ENCODE data around the gene ADGRB3. TPM values are rescaled to one million over a fixed set of nuclear protein-coding genes. Genes with fewer than 3 reads are reported as not detected.

Gene ADGRB3
- total and polyA plus RNA-seq, 2 donors (not counting 3 experiments of a cell fraction or from before 2014, with no cell fraction given) = not detected

GRCh38 chr6:69294407-69294806, 659.3 kb downstream of the ADGRB3 start:
- CTCF ChIA-PET = no interaction called here
- no peaks in the 10 kb centered on the region for H3K9me1 ChIP-seq (replicated peaks; ENCODE audit: control insufficient read depth, extremely low read depth, insufficient read depth, low read length)
- TF ChIP-seq MAX (IDR thresholded peaks at IDR 0.05; ENCODE audit: insufficient read depth, insufficient read length) (no peak), EZH2 (IDR thresholded peaks at IDR 0.05; ENCODE audit: borderline replicate concordance, low read depth, low read length, severe bottlenecking) (no peak)
- H3K9me3 ChIP-seq (replicated peaks; ENCODE audit: control insufficient read depth, insufficient read depth, low read length) = peaks cover 6% of the 10 kb centered on the region
- H3K4me3 ChIP-seq (replicated peaks in 1 of 3; ENCODE audit: insufficient read depth in 1 of 3, low read depth in 1 of 3, low read length in 3 of 3) = no peak overlapping the region
- dilution Hi-C loops (cut with MboI; ENCODE audit: extremely low pct_ligation_motif_present, low sequenced_read_pairs) = no loop called here
- no peak overlapping the region for H3K4me2 ChIP-seq (ENCODE audit: insufficient read depth, low read length)
- H3K79me2 ChIP-seq (ENCODE audit: control insufficient read depth, insufficient read depth, low read length) = no peaks in the 10 kb centered on the region
- no TSS peak for BruUV-seq (replicated peaks)
- FAIRE-seq (no peak), DNase-seq (ENCODE audit: low read depth, low spot score) (no peak)
- no peaks in the 10 kb centered on the region for H3K4me1 ChIP-seq (ENCODE audit: control insufficient read depth, extremely low read depth, insufficient read depth, low read length)
- no peaks in the 10 kb centered on the region for H3K27me3 ChIP-seq (ENCODE audit: control insufficient read depth in 2 of 2, insufficient read depth in 2 of 2, low read length in 2 of 2)
- H3K27ac ChIP-seq (ENCODE audit: insufficient read depth, low read depth, low read length) = no peak overlapping the region
- no peaks in the 10 kb centered on the region for H3K36me3 ChIP-seq (ENCODE audit: control insufficient read depth in 2 of 2, extremely low read depth in 1 of 2, insufficient read depth in 2 of 2, low read length in 2 of 2)
- no peak overlapping the region for H2AFZ ChIP-seq (ENCODE audit: low read depth, low read length)
- H4K20me1 ChIP-seq (replicated peaks; ENCODE audit: control insufficient read depth, extremely low read depth, insufficient read depth, low read length) = no peaks in the 10 kb centered on the region
- intact Hi-C loops (cut with micrococcal nuclease) = no loop called here
- no peak overlapping the region for H3K9ac ChIP-seq (replicated peaks; ENCODE audit: extremely low read depth, insufficient read depth, low read length)
- POLR2A ChIA-PET = no interaction called here

- Histone ChIP-seq H3K9me3 (replicated peaks; ENCODE audit: control insufficient read depth, insufficient read depth, low read length) (peaks cover 6% of the 10 kb centered on the region), H4K20me1 (replicated peaks; ENCODE audit: control insufficient read depth, extremely low read depth, insufficient read depth, low read length) (no peaks in the 10 kb centered on the region), H3K27ac (ENCODE audit: insufficient read depth, low read depth, low read length) (no peak overlapping the region), H2AFZ (ENCODE audit: low read depth, low read length) (no peak overlapping the region), H3K4me1 (ENCODE audit: control insufficient read depth, extremely low read depth, insufficient read depth, low read length) (no peaks in the 10 kb centered on the region), H3K4me2 (ENCODE audit: insufficient read depth, low read length) (no peak overlapping the region), H3K79me2 (ENCODE audit: control insufficient read depth, insufficient read depth, low read length) (no peaks in the 10 kb centered on the region), H3K4me3 (replicated peaks in 1 of 3; ENCODE audit: insufficient read depth in 1 of 3, low read depth in 1 of 3, low read length in 3 of 3) (no peak overlapping the region), H3K36me3 (ENCODE audit: control insufficient read depth in 2 of 2, extremely low read depth in 1 of 2, insufficient read depth in 2 of 2, low read length in 2 of 2) (no peaks in the 10 kb centered on the region), H3K27me3 (ENCODE audit: control insufficient read depth in 2 of 2, insufficient read depth in 2 of 2, low read length in 2 of 2) (no peaks in the 10 kb centered on the region), H3K9me1 (replicated peaks; ENCODE audit: control insufficient read depth, extremely low read depth, insufficient read depth, low read length) (no peaks in the 10 kb centered on the region), H3K9ac (replicated peaks; ENCODE audit: extremely low read depth, insufficient read depth, low read length) (no peak overlapping the region)
- intact Hi-C loops (cut with micrococcal nuclease) = no loop called here
- BruUV-seq (replicated peaks) = no TSS peak
- dilution Hi-C loops (cut with MboI; ENCODE audit: extremely low pct_ligation_motif_present, low sequenced_read_pairs) = no loop called here
- FAIRE-seq = no peak
- DNase-seq (ENCODE audit: low read depth, low spot score) = no peak
- TF ChIP-seq POLR2AphosphoS5 (IDR thresholded peaks at IDR 0.05; ENCODE audit: insufficient read depth, low read depth, low read length) (no peak), GATA2 (IDR thresholded peaks at IDR 0.05; ENCODE audit: insufficient read depth, insufficient read length, low read depth, low read length) (no peak), MAX (IDR thresholded peaks at IDR 0.05; ENCODE audit: insufficient read depth, insufficient read length) (no peak), FOS (IDR thresholded peaks at IDR 0.05; ENCODE audit: borderline replicate concordance, insufficient read depth, low read length) (no peak)
- ChIA-PET CTCF (no interaction called here), POLR2A (no interaction called here)
These were observed 659.8 kb downstream of the ADGRB3 start for GRCh38 chr6:69294862-69295261.
